ENCODE data around the gene SPACDR. TPM values are rescaled to one million over a fixed set of nuclear protein-coding genes. Genes with fewer than 3 reads are reported as not detected.

Gene SPACDR
- total RNA-seq, 1 donor from 2014 or later, result not detected

DNA sequence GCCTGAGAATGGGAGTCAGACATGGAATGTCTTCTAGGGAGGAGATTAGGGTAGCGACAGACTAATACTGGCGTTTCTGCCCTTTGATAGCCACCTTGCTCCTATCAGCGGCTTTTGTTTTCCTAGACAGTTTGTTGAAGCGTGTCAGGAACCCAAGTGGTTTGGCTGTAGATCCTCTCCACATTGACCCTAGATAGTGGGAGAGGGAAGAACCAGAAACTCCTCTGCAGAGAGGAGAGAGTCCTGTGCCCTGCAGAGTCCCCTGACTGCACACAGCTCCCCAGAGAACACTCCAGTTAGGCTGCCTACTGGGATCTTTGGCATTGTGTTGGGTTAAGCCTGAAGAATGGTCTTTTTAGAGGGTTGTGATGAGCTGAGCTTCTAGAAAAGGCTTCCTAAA is 32.0 kb downstream of the SPACDR start:
- Histone ChIP-seq H3K9me3 (no peaks in the 10 kb centered on the region), H3K4me1 (peaks cover 44% of the 10 kb centered on the region), H3K27me3 (no peaks in the 10 kb centered on the region), H3K36me3 (peaks cover 0 to 16% of the 10 kb centered on the region in 2 donors), H3K27ac (no peak overlapping the region), H3K4me3 (no peak overlapping the region)
- DNase-seq (ENCODE audit: extremely low spot score in 2 of 2), result no peak
- intact Hi-C loops (cut with DNase I), result no loop called here
- TF ChIP-seq CTCF (IDR thresholded peaks at IDR 0.05) (no peak), POLR2AphosphoS5 (IDR thresholded peaks at IDR 0.05; ENCODE audit: insufficient read depth in 1 of 2, low read depth in 1 of 2) (no peak), POLR2A (IDR thresholded peaks at IDR 0.05) (no peak)

DNA sequence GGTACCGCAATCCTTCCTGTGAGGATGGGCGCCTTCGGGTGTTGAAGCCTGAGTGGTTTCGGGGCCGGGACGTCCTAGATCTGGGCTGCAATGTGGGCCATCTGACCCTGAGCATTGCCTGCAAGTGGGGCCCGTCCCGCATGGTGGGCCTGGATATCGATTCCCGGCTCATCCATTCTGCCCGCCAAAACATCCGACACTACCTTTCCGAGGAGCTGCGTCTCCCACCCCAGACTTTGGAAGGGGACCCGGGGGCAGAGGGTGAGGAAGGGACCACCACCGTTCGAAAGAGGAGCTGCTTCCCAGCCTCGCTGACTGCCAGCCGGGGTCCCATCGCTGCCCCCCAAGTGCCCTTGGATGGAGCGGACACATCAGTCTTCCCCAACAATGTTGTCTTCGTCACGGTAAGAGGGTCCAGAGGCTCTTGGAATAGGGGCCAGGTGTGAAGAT is 32.7 kb downstream of the SPACDR start:
- Histone ChIP-seq H3K4me1 (peaks cover 40% of the 10 kb centered on the region), H3K4me3 (peak overlapping the region; percentile 90 to 93), H3K36me3 (peaks cover 0 to 16% of the 10 kb centered on the region in 2 donors), H3K9me3 (no peaks in the 10 kb centered on the region), H3K27me3 (no peaks in the 10 kb centered on the region), H3K27ac (no peak overlapping the region)
- intact Hi-C loops (cut with DNase I), result no loop called here
- DNase-seq (ENCODE audit: extremely low spot score in 2 of 2), result no peak
- no peak for TF ChIP-seq POLR2A (IDR thresholded peaks at IDR 0.05)
- TF ChIP-seq POLR2AphosphoS5 (IDR thresholded peaks at IDR 0.05; ENCODE audit: insufficient read depth in 1 of 2, low read depth in 1 of 2), result no peak
- TF ChIP-seq CTCF (IDR thresholded peaks at IDR 0.05), result no peak

DNA sequence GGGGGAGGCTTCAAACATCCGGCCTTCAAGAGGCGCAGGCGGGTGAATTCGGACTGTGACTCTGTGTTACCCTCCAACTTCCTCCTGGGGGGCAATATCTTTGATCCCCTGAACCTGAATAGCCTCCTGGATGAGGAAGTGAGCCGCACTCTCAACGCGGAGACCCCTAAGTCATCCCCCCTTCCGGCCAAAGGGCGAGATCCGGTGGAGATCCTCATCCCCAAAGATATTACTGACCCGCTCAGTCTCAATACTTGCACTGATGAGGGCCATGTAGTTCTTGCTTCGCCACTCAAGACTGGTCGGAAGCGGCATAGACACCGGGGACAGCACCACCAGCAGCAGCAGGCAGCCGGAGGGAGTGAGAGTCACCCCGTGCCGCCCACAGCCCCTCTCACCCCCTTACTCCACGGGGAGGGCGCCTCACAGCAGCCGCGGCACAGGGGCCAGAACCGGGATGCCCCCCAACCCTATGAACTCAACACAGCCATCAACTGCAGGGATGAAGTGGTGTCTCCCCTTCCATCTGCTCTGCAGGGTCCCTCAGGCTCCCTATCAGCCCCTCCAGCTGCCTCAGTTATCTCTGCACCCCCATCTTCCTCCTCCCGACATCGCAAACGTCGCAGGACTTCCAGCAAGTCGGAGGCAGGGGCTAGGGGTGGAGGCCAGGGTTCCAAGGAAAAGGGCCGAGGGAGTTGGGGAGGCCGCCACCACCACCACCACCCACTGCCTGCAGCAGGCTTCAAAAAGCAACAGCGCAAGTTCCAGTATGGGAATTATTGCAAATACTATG is 33.4 kb downstream of the SPACDR start:
- H3K9me3 ChIP-seq, result no peaks in the 10 kb centered on the region
- DNase-seq (ENCODE audit: extremely low spot score in 2 of 2), result no peak
- peak overlapping the region; percentile 90 to 93 for H3K4me3 ChIP-seq
- H3K36me3 ChIP-seq, result peaks cover 0 to 16% of the 10 kb centered on the region in 2 donors
- H3K27ac ChIP-seq, result peak overlapping the region; percentile 100
- peaks cover 40% of the 10 kb centered on the region for H3K4me1 ChIP-seq
- intact Hi-C loops (cut with DNase I), result no loop called here
- H3K27me3 ChIP-seq, result no peaks in the 10 kb centered on the region
- TF ChIP-seq CTCF (IDR thresholded peaks at IDR 0.05) (no peak), POLR2A (IDR thresholded peaks at IDR 0.05) (no peak), POLR2AphosphoS5 (IDR thresholded peaks at IDR 0.05; ENCODE audit: insufficient read depth in 1 of 2, low read depth in 1 of 2) (no peak)

- H3K27me3 ChIP-seq, result no peaks in the 10 kb centered on the region
- H3K4me1 ChIP-seq, result peaks cover 33% of the 10 kb centered on the region
- peak in 1 of 2 donors; percentile 75 for TF ChIP-seq POLR2A (IDR thresholded peaks at IDR 0.05)
- peak in 1 of 2 donors; percentile 70 for TF ChIP-seq POLR2AphosphoS5 (IDR thresholded peaks at IDR 0.05; ENCODE audit: insufficient read depth in 1 of 2, low read depth in 1 of 2)
- no peak for TF ChIP-seq CTCF (IDR thresholded peaks at IDR 0.05)
- intact Hi-C loops (cut with DNase I), result no loop called here
- peaks cover 0 to 16% of the 10 kb centered on the region in 2 donors for H3K36me3 ChIP-seq
- DNase-seq (ENCODE audit: extremely low spot score in 2 of 2), result peak in 1 of 2 donors; percentile 97
- peak within 1 kb of the TSS; percentile 90 to 93 for H3K4me3 ChIP-seq
- H3K27ac ChIP-seq, result peak within 1 kb of the TSS; percentile 100
- H3K9me3 ChIP-seq, result no peaks in the 10 kb centered on the region
Measured at GRCh38 chr7:100429637-100430492, 34.2 kb downstream of the SPACDR start, which contains the start of gene MEPCE. Gene MEPCE (plus strand): TSS chr7:100429831. CDS start chr7:100430019, 188 bp downstream.

All from vagina (tissue), 2 donors.